ENCODE measurements around the gene ARID5B. TPM values are rescaled to one million over a fixed set of nuclear protein-coding genes. Genes with fewer than 3 reads are reported as not detected.

ARID5B gene
- total RNA-seq, 1 donor: 94.1 TPM

- Histone ChIP-seq H3K9me3 (ENCODE audit: low read depth, low read length) (no peaks in the 10 kb centered on the region), H3K27ac (ENCODE audit: low read depth, low read length) (no peak overlapping the region), H3K4me3 (ENCODE audit: insufficient read depth, low read length) (no peak overlapping the region), H3K4me2 (ENCODE audit: insufficient read depth, low read length) (no peak overlapping the region), H3K36me3 (ENCODE audit: insufficient read depth, low read length) (peaks cover 7% of the 10 kb centered on the region), H3K4me1 (ENCODE audit: insufficient read depth, low read length) (peaks cover 22% of the 10 kb centered on the region), H3K27me3 (ENCODE audit: insufficient read depth, low read length) (no peaks in the 10 kb centered on the region), H4K20me1 (ENCODE audit: insufficient read depth, low read length) (peaks cover 19% of the 10 kb centered on the region), H2AFZ (ENCODE audit: low read length) (no peak overlapping the region), H3K79me2 (ENCODE audit: insufficient read depth, low read length) (peaks cover 48% of the 10 kb centered on the region)
- DNase-seq (ENCODE audit: insufficient read length, low spot score, missing footprints): no peak
- no peak for TF ChIP-seq CTCF (IDR thresholded peaks at IDR 0.05; ENCODE audit: extremely low read depth, low read depth, low read length)
Measured at GRCh38 chr10:61933859-61934555, 32.5 kb downstream of the ARID5B start.

GRCh38 chr10:61935077-61935476, 33.6 kb downstream of the ARID5B start:
- no peak for DNase-seq (ENCODE audit: insufficient read length, low spot score, missing footprints)
- TF ChIP-seq CTCF (IDR thresholded peaks at IDR 0.05; ENCODE audit: extremely low read depth, low read depth, low read length): no peak
- H3K79me2 ChIP-seq (ENCODE audit: insufficient read depth, low read length): peaks cover 40% of the 10 kb centered on the region

GRCh38 chr10:61936770-61937169, 35.3 kb downstream of the ARID5B start:
- no peak for TF ChIP-seq CTCF (IDR thresholded peaks at IDR 0.05; ENCODE audit: extremely low read depth, low read depth, low read length)
- no peak for DNase-seq (ENCODE audit: insufficient read length, low spot score, missing footprints)

More at GRCh38 chr10:61935077-61935476, 33.6 kb downstream of the ARID5B start:
- Histone ChIP-seq H3K4me2 (ENCODE audit: insufficient read depth, low read length) (no peak overlapping the region), H3K4me3 (ENCODE audit: insufficient read depth, low read length) (no peak overlapping the region), H2AFZ (ENCODE audit: low read length) (no peak overlapping the region), H3K36me3 (ENCODE audit: insufficient read depth, low read length) (peaks cover 10% of the 10 kb centered on the region), H3K4me1 (ENCODE audit: insufficient read depth, low read length) (peaks cover 33% of the 10 kb centered on the region), H3K27ac (ENCODE audit: low read depth, low read length) (no peak overlapping the region), H3K27me3 (ENCODE audit: insufficient read depth, low read length) (no peaks in the 10 kb centered on the region), H3K9me3 (ENCODE audit: low read depth, low read length) (no peaks in the 10 kb centered on the region), H4K20me1 (ENCODE audit: insufficient read depth, low read length) (peaks cover 8% of the 10 kb centered on the region)

GRCh38 chr10:61937631-61938351, 36.3 kb downstream of the ARID5B start:
- H3K4me3 ChIP-seq (ENCODE audit: insufficient read depth, low read length): peak overlapping the region; percentile 51
- H3K27me3 ChIP-seq (ENCODE audit: insufficient read depth, low read length): no peaks in the 10 kb centered on the region
- no peak for TF ChIP-seq CTCF (IDR thresholded peaks at IDR 0.05; ENCODE audit: extremely low read depth, low read depth, low read length)
- peaks cover 3% of the 10 kb centered on the region for H4K20me1 ChIP-seq (ENCODE audit: insufficient read depth, low read length)
- H2AFZ ChIP-seq (ENCODE audit: low read length): peak overlapping the region; percentile 38
- no peak for DNase-seq (ENCODE audit: insufficient read length, low spot score, missing footprints)
- peaks cover 43% of the 10 kb centered on the region for H3K79me2 ChIP-seq (ENCODE audit: insufficient read depth, low read length)
- H3K36me3 ChIP-seq (ENCODE audit: insufficient read depth, low read length): peaks cover 14% of the 10 kb centered on the region
- H3K4me1 ChIP-seq (ENCODE audit: insufficient read depth, low read length): peaks cover 52% of the 10 kb centered on the region
- no peaks in the 10 kb centered on the region for H3K9me3 ChIP-seq (ENCODE audit: low read depth, low read length)
- peak overlapping the region; percentile 86 for H3K4me2 ChIP-seq (ENCODE audit: insufficient read depth, low read length)
- H3K27ac ChIP-seq (ENCODE audit: low read depth, low read length): peak overlapping the region; percentile 83

More at GRCh38 chr10:61936770-61937169, 35.3 kb downstream of the ARID5B start:
- Histone ChIP-seq H3K4me3 (ENCODE audit: insufficient read depth, low read length) (no peak overlapping the region), H3K4me1 (ENCODE audit: insufficient read depth, low read length) (peaks cover 45% of the 10 kb centered on the region), H3K27me3 (ENCODE audit: insufficient read depth, low read length) (no peaks in the 10 kb centered on the region), H4K20me1 (ENCODE audit: insufficient read depth, low read length) (peaks cover 3% of the 10 kb centered on the region), H3K27ac (ENCODE audit: low read depth, low read length) (peak overlapping the region; percentile 83), H3K9me3 (ENCODE audit: low read depth, low read length) (no peaks in the 10 kb centered on the region), H3K36me3 (ENCODE audit: insufficient read depth, low read length) (peaks cover 15% of the 10 kb centered on the region), H3K79me2 (ENCODE audit: insufficient read depth, low read length) (peaks cover 47% of the 10 kb centered on the region), H2AFZ (ENCODE audit: low read length) (no peak overlapping the region), H3K4me2 (ENCODE audit: insufficient read depth, low read length) (peak overlapping the region; percentile 86)
